ENCODE data around the gene PTH2.

PTH2 gene

GRCh38 chr19:49382639-49383038, 40.6 kb downstream of the PTH2 start:
- Histone ChIP-seq H2AFZ (ENCODE audit: low read length) (no peak overlapping the region), H3K27ac (ENCODE audit: low read depth, low read length, poor library complexity, severe bottlenecking) (no peak overlapping the region), H3K79me2 (ENCODE audit: insufficient read depth, low read length) (no peaks in the 10 kb centered on the region), H3F3A (ENCODE audit: insufficient read depth, low read length) (no peaks in the 10 kb centered on the region), H3K36me3 (ENCODE audit: insufficient read depth, low read length) (no peaks in the 10 kb centered on the region), H3K9me3 (ENCODE audit: low read length) (peaks cover 3% of the 10 kb centered on the region), H3K4me3 (ENCODE audit: low read depth, low read length, poor library complexity, severe bottlenecking) (no peak overlapping the region), H3K9me2 (ENCODE audit: low read depth, low read length) (no peaks in the 10 kb centered on the region), H3K4me1 (ENCODE audit: insufficient read depth, low read length, severe bottlenecking) (peaks cover 8% of the 10 kb centered on the region), H4K20me1 (ENCODE audit: insufficient read depth, low read length) (no peaks in the 10 kb centered on the region), H3K9ac (ENCODE audit: low read length) (no peak overlapping the region), H3K4me2 (ENCODE audit: low read length) (no peak overlapping the region), H3K27me3 (ENCODE audit: insufficient read depth, low read length) (no peaks in the 10 kb centered on the region)
- TF ChIP-seq EZH2 (IDR thresholded peaks at IDR 0.05; ENCODE audit: borderline replicate concordance, low read length) (no peak), CTCF (IDR thresholded peaks at IDR 0.05; ENCODE audit: low read length) (no peak)

GRCh38 chr19:49380391-49380790, 42.9 kb downstream of the PTH2 start:
- H3K27me3 ChIP-seq (ENCODE audit: insufficient read depth, low read length): no peaks in the 10 kb centered on the region
- H3K4me3 ChIP-seq (ENCODE audit: low read depth, low read length, poor library complexity, severe bottlenecking): no peak overlapping the region
- H4K20me1 ChIP-seq (ENCODE audit: insufficient read depth, low read length): no peaks in the 10 kb centered on the region
- H3K4me1 ChIP-seq (ENCODE audit: insufficient read depth, low read length, severe bottlenecking): no peaks in the 10 kb centered on the region
- H3K9me2 ChIP-seq (ENCODE audit: low read depth, low read length): no peaks in the 10 kb centered on the region
- H2AFZ ChIP-seq (ENCODE audit: low read length): no peak overlapping the region
- no peak overlapping the region for H3K4me2 ChIP-seq (ENCODE audit: low read length)
- H3F3A ChIP-seq (ENCODE audit: insufficient read depth, low read length): no peaks in the 10 kb centered on the region
- peaks cover 3% of the 10 kb centered on the region for H3K9me3 ChIP-seq (ENCODE audit: low read length)
- no peak overlapping the region for H3K27ac ChIP-seq (ENCODE audit: low read depth, low read length, poor library complexity, severe bottlenecking)
- H3K36me3 ChIP-seq (ENCODE audit: insufficient read depth, low read length): no peaks in the 10 kb centered on the region
- H3K79me2 ChIP-seq (ENCODE audit: insufficient read depth, low read length): no peaks in the 10 kb centered on the region
- H3K9ac ChIP-seq (ENCODE audit: low read length): no peak overlapping the region
- TF ChIP-seq CTCF (IDR thresholded peaks at IDR 0.05; ENCODE audit: low read length): no peak
- no peak for TF ChIP-seq EZH2 (IDR thresholded peaks at IDR 0.05; ENCODE audit: borderline replicate concordance, low read length)

GRCh38 chr19:49378512-49378911, 44.7 kb downstream of the PTH2 start:
- H3K9ac ChIP-seq (ENCODE audit: low read length): no peak overlapping the region
- no peak for TF ChIP-seq EZH2 (IDR thresholded peaks at IDR 0.05; ENCODE audit: borderline replicate concordance, low read length)
- no peak for TF ChIP-seq CTCF (IDR thresholded peaks at IDR 0.05; ENCODE audit: low read length)
- H3K4me2 ChIP-seq (ENCODE audit: low read length): no peak overlapping the region

More at GRCh38 chr19:49378512-49378911, 44.7 kb downstream of the PTH2 start:
- no peaks in the 10 kb centered on the region for H3K27me3 ChIP-seq (ENCODE audit: insufficient read depth, low read length)
- H3K9me2 ChIP-seq (ENCODE audit: low read depth, low read length): no peaks in the 10 kb centered on the region
- H4K20me1 ChIP-seq (ENCODE audit: insufficient read depth, low read length): no peaks in the 10 kb centered on the region
- peaks cover 3% of the 10 kb centered on the region for H3K9me3 ChIP-seq (ENCODE audit: low read length)
- no peak overlapping the region for H3K27ac ChIP-seq (ENCODE audit: low read depth, low read length, poor library complexity, severe bottlenecking)
- no peaks in the 10 kb centered on the region for H3F3A ChIP-seq (ENCODE audit: insufficient read depth, low read length)
- no peak overlapping the region for H3K4me3 ChIP-seq (ENCODE audit: low read depth, low read length, poor library complexity, severe bottlenecking)
- H3K36me3 ChIP-seq (ENCODE audit: insufficient read depth, low read length): no peaks in the 10 kb centered on the region
- H3K79me2 ChIP-seq (ENCODE audit: insufficient read depth, low read length): no peaks in the 10 kb centered on the region
- peaks cover 8% of the 10 kb centered on the region for H3K4me1 ChIP-seq (ENCODE audit: insufficient read depth, low read length, severe bottlenecking)
- no peak overlapping the region for H2AFZ ChIP-seq (ENCODE audit: low read length)

Data from OCI-LY1 (cell line).